ENCODE data around the gene YBX1.
"Not testable (repeated sequence)": the region's sequence is repeated elsewhere in the genome, so short reads cannot be mapped to it uniquely, and the experiment has no call there.

The YBX1 gene

DNA sequence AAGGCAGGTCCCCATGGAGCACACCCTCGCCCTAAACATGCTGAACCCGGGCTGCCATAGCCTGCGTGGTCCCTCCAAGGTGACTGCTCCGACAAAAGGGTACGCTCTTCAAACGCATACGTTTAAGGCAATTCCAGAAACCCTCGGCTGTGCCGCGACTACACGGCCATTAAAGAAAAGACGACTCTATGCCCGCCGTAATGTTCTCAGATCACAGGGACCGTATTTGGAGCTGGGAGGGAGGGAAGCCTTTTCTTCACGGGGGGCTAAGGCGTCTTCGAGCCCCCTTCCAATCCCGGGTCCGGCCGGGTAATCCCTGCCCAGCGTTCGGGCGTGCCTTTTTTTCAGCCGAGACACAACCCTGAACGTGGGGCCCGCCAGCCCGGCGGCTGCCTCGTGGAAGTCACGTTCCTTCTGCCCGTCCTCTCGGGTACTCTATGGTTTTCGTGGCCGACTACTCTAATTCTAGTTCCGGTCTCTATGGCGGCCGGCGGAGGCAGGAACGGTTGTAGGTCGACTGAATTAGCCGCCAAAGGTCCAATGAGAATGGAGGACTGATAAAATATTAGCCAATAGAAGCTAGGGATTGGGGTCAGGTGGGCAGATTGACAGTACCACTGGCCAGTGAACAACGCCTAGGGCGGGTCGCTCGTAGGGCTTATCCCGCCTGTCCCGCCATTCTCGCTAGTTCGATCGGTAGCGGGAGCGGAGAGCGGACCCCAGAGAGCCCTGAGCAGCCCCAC lies at the start of gene YBX1:
Gene YBX1, plus strand, starts transcription at position 678 of the 743 bp plus-strand sequence. CDS start 148 bp downstream, outside the sequence.
- DNase-seq = peak; percentile 95

DNA sequence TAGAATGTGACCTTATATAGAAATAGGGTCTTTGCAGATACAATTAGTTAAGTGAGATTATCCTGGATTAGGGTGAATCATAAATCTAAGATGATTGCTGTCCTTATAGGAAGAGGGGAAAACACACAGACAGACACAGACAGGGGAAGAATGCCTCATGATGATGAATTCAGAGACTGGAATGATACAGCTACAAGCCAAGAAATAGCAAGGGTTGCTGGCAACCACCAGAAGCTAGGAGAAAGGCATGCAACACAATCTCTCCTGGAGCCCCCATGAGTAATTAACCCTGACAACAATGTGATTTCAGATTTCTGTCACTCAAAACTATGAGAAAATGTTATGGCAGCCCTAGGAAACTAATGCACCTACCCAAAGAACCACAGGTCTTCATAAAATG lies 43.1 kb upstream of the YBX1 start:
- DNase-seq = no peak

DNA sequence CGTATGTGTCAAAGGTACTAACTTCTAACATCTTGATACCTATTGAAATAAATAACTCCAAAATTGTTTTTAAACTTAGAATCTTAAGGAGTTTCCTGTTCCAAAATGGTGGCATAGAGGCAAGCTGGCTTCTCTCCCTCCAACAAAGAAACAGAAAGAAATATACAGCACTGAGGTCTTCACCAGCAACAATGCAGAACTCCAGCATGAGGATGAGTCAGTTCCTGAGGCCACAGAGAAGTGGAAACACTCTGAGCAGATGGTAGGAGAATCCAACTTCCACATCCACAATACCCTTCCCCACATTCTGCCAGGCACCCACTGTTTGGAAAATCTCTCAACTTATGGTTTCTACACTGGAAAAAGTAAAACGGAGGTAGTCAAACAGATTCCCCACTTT lies 36.2 kb upstream of the YBX1 start:
- no peak for DNase-seq

DNA sequence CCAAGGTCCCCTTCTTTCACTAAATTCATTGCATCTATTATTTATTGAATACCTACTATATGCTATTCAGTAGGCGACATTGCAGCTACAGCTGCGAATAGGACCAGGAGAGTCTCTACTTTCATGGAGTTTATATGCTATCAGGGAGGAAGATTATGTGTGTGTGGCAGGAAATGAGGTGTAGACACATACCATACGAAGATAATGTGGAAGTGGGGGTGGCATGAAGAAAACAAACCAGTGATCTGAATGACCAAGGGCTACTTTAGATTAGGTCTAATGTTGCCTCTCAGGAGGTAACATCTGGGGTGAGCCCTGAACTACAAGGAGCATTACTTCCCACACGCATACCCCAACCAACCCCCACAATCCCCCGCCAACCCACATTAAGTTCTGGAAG lies 25.0 kb upstream of the YBX1 start:
- DNase-seq = no peak

DNA sequence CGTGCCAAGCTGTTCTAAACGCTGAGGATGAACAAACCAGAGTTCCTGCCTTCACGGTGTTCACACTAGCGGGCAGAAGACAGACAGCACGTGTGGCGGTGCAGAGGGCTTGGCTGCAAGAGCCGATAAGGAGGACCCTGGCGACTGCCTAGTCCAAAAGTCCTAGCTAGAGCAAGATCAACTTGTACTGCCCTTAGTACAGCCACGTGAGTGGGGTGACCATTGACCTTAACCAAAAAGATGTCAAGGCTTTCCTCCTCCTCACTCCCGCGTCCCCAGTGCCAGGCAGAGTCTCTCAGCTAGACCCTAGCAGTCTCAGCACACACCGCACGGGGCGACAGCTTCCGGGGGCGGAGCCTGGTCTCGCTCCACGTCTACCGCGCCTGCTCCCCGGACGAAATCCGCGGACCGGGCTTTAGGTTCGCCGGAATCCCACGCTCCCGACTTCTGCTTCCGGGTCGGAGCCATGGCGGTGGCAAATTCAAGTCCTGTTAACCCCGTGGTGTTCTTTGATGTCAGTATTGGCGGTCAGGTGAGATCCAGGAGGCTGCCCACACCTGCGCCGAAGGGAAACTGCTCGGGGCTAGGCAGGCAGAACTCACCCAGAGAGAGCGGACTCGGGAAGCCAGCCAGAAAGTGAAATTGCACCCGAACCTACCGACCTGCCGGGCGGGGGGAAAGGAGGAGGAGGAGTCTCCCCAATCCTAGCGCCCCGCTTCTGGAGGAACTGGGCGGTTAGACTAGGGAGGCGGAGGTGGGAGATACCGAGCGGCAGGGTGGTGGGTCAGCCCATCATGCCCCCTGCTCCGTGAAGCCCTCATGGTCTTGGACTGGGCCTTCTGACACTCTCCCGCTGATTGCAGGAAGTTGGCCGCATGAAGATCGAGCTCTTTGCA lies 24.0 kb upstream of the YBX1 start, which contains the start of gene PPIH:
Gene PPIH, plus strand, starts transcription at position 443 of the 896 bp plus-strand sequence. Its CDS starts 24 bp downstream, at position 467.
- peak; percentile 96 for DNase-seq

DNA sequence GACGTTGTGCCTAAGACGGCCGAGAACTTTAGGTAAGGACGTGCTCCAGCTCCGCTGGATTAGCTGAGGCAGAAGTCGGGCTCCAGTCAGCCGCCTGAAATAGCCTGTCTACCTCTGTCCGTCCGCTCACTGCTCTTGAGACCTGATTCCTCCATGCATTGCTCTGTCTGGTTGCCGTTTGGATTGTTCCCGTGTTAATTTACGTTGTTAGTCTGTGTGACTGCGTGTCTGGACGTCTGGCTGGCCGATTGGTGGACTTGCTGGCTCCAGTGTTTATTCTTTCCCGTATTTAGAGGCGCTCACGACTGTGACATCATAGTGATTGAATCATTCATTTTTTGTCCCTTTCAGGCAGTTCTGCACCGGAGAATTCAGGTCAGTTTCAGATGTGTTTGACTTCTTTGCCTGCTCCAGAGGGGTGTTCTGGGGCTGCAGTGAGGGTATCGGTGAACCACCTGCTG lies 23.3 kb upstream of the YBX1 start:
- DNase-seq = no peak

DNA sequence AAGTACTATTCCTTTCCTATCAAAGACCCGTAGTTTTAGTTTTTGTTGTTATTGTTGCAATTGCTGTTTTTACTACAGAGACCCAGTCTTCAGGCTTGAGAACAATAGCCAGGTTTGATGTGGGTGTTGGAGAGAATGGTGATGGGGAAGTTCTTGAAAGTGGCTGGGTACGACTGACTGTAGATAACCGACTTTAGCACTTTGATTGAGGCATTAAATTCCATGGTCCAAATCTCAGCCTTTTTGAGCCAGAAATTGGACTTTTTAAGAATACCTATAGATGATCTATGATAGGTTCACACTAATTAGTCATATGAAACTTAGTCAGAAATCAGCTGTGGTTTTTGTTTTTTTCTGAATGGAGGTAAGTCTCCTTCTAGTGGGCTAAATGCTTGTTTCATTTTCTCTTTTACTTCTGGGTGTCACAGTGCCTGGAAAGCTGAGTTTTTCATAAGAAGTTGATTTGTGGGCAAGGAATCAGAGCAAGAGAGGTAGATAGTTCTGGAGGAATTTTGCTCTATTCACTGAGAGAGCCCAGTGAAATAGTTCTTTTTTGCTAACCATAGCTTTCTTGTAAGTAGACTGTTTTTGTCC lies 21.2 kb upstream of the YBX1 start:
- no peak for DNase-seq

DNA sequence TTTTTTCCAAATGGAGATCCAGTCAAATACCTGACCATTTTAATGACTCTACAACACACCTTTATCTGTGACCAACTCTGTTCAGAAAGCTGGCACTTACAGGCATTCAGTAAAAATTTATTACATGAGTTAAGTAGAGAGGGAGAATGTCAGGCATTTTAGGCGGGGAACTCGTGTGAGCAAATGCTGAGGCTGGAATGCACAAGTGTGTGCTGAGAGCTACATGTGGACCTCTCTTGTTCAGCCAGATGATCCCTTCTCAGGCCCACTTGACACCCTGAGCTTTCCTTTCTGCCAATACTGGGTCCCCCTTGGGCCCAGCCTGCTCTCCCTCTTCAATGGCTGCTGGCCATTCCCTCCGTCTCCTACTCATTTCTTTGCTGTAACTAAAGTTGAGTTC lies 12.3 kb upstream of the YBX1 start:
- DNase-seq = no peak

DNA sequence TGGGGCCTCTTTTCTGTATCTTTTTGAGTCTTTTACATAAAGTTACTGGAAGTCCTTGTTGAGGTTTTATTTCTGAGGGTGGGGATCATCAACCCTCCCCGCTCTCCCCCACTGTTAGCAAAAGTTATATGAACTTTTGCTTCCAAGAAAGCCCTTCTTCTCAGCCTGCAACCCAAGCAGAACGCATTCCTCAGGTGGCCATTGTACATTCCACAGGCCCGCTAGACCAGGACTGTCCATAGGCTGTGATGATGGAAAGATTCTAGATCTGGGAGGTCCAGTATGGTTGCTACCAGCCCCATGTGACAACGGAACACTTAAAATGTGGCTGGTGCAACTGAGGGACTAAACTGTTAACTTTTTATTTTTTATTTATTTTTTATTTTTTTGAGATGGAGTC lies 11.8 kb upstream of the YBX1 start:
- no peak for DNase-seq

DNA sequence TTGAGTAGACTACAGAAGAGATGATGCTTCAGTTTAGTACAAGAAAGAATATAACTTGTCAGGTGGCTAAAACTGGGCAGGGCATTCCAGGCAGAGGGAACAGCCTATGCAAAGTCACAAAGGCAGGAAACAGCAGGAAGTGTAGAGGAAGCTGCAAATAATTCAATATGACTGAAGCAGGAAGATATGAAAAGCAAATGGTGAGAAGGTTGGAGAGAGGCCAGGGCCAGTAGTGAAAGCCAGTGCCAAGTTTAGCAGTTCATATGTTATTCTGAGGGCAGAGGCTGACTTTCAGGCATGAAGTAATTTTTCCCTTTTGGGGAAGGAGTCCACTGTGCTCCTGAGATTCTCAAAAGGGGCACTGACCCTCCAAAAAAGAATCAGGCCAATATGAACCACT lies 8.0 kb upstream of the YBX1 start:
- DNase-seq = no peak

DNA sequence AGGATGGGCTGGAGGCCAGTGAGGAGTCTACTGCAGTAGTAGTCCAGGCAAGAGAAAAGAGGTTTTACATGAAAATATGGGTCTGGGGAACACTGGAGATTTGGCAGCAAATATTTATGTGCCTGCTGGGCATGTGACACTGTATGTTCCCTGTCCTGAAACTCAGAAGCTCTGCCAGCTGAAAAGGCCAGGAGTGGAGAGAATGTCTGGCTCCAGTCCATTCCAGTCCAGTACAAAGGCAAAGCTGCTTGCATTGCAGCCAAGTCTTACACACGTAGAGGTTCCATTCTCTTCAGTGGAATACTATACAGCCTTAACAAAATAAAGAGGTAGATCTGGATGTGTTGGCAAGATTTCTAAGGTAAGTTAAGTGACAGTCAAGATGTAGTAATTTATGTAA lies 7.5 kb upstream of the YBX1 start:
- no peak for DNase-seq

DNA sequence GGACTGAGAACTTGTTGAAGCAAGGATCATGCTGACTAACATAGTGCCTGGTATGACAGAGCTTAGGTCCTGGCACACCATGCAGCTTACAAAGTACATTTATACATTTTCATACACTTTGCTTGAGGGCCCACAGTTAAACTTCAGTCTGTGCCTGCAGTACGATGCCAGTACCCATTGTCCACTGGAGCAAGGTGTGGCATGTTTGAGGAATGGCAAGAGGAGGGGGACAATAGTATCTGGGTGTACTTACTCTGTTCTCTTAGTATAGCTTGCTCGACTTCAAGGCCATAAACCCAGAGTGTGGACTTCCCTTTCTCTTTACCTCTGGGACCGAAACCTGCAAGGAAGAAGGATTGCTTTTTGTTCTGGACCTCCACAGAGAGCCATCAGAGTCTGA lies 6.8 kb upstream of the YBX1 start:
- DNase-seq = no peak

DNA sequence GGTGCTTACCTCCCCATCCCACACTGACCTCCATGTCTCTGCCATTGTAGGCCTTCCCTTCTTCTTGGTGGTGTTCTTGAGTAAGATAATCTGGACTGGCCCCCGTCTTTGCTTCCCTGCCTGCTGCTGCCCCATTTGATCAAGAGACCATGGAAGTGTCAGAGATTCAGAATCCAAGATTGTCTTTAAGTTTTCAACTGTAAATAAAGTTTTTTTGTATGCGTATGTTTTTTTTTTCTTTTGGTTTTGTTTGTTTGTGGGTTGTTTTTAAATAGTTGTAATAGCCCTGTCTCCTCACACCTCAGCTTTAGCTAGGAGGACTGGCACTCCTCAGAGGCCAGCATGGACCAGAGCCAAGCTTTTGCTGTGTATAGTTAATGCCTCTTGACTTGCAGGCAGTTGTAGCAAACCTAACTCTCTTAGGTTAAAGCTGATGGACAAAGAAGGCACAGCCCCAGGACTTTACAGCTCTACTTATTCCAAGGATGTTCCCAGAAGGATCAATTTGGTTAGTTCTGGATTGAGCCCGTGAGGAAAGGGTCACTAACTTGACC lies 5.6 kb upstream of the YBX1 start:
- DNase-seq = no peak

DNA sequence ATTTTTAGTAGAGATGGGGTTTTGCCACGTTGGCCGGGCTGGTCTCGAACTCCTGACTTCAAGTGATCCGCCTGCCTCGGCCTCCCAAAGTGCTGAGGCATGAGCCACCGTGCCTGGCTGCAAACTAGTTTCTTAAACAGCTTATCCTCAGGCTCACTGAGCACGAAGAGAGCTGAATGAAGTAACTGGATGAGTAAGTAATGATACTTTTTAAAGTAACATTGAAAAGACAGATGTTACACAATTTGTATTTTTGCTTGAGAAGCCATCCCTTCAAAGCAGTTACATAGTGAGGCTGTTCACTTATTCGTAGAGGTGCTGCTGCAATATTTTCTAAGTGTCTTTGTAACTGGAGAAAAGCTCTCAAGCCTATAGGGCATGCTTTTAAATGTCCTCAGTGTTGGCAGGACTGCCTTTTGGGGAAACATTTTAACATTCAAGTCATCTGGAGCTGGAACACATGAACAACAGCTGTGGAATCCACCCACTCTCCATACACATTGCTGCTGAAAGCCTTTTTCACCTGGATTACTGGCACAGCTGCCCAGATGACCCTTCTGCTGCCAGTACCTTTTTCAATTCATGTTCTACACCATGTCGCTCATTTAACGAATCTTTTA lies 2.7 kb upstream of the YBX1 start:
- no peak for DNase-seq

DNA sequence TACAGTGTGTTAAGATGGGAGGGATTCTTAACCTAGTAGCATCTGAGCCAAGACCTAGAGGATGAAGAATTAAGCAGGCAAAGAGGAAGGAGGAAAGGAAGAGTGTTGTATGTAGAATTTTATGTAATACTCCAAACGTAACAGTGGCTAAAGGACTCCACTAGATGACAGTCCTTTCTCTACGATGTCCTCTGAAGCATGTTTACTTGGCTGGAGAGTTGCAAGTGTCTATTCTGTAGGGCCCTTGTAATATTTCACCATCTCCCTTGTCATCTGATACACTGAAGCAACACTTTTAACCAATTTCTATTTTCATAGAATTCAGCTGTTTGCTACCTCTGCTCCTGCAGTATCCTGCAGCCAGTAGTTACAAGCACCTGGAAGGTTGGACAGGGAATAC lies 2.2 kb upstream of the YBX1 start:
- DNase-seq = no peak

DNA sequence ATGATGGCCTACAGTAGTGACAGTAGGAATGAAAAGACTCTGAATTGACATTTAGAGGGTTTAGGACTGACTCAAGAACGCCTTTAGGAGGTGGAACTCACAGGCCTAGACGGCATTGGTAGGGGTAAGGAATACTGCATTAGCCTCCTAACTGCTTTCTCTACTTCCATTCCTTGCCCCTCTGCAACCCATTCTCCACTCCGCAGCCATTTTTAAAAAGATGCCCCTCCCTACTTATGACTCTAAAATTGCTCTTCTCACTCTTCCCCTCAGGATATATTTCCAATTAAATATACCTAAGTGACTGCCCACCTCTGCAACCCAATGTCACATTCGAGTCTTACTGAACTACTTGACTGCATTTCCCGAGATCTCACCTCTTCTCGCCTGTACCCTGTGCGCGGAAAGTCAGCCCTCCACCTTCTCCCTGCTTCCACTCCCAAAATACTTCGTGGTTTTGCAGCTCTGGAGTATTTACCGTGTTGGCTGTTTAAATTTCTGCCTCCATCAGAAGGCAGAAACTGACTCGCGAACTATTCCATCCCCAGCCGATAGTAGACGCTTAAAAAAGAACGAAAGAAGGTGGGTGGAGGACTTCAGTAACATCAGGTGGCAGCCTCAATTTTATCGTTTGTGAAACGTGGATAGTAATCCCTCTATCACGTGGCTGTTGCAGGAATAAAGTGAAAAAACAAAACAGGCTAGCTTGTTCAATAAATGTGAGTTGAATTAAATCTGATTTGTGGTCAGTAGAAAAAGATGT lies 1.1 kb upstream of the YBX1 start:
- DNase-seq = no peak

DNA sequence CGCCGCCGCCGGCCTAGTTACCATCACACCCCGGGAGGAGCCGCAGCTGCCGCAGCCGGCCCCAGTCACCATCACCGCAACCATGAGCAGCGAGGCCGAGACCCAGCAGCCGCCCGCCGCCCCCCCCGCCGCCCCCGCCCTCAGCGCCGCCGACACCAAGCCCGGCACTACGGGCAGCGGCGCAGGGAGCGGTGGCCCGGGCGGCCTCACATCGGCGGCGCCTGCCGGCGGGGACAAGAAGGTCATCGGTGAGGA lies 193 bp downstream of the YBX1 start:
- DNase-seq = not testable (repeated sequence)

DNA sequence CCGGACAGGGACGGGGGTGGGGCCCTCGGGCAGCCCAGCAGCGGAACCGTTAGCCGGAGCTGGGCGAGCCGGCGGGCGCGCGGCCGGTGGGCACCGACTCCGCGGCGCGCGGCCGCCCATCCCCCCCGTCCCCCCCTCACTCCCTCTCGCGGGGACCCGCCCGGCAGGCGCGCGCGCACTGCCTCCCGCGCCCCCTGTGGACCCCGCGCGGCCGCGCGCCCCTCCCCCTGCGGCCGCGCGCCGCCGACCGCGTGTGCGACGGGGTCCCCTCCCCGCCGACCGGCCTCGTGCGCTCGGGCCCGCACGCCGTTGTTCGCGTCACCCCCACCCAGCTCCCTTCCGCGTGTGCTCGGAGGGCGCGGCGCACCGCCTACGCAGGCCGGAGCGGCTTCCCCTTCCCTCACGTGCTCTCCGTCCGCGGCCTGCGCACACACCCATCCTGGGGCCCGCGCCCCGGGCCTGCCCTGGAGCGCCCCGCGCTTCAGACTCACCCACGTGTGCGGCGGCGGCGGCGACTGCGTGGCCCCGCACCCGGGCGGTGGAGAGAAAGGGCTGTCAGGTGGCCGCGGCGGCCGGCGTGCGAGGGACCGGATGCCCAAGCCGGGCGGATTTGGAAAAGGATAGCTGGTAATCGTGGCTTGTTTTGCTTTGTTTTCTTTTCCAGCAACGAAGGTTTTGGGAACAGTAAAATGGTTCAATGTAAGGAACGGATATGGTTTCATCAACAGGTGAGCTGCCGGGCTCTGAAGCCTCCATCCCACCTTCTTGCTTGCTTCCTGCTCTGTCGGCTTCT lies 717 bp downstream of the YBX1 start:
- peak; percentile 83 for DNase-seq

DNA sequence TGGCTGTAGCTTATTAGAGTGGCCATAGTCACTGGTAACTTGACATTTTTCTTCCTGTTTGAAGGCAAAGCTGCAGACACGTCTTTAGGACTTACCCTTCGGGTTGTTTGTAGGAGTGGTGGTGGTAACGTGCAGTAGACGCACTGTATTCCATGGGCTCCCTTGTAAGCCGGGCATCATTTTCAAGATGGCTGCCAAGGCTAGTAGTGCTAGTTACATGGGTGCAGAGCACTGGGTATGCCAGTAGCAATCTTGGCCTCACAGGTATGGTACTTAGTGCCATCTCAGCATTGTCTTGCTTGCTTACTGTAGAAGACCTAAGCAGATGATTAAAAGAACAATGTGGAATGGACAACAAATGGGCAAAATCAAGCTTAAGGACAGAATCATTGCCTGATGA lies 1.9 kb downstream of the YBX1 start:
- no peak for DNase-seq

DNA sequence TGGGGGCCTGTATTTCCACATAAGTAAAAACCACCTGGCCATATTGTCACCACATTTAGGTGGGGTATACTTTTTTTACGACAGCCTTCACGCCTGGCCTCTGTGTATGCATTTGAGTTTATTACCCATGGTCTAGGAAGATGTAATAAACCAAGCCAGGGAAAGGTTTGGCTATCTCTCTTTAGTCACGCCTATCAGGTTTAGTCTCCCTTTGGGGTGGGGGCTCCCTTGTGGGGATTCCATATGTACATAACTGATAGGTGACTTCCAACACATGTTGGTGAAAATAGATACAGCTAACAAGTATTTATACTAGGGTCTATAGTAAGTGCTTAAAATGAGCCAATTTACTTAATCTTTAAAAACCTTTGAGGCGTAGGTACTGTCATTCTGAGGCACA lies 4.2 kb downstream of the YBX1 start:
- DNase-seq = no peak

DNA sequence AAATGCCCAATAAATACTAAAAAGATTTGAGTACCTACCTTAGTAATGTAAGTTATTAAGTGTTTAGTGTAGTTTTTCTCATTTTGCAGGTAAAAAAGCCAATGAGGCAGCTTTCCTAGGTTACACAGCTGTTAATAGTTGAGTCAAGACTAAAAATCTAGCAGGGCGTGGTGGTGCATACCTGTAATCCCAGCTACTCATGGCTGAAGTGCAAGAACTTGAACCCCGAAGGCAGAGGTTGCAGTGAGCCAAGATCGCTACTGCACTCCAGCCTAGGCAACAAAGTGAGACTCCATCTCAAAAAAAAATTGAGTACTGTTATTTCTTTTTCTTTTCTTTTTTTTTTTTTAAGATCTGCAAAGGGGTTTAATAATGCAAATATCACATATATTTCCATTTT lies 7.7 kb downstream of the YBX1 start:
- DNase-seq = no peak

Data from activated CD8-positive, alpha-beta memory T cell treated with anti-CD3 and anti-CD28 coated beads, Interleukin-2, amount 50 U/mL, for 48 hours (primary cell).